ENCODE data around the gene HOXD13. TPM values are rescaled to one million over a fixed set of nuclear protein-coding genes. Genes with fewer than 3 reads are reported as not detected.

HOXD13 gene
- total RNA-seq, 1 experiment from 2014 or later, result 32.7 TPM

DNA sequence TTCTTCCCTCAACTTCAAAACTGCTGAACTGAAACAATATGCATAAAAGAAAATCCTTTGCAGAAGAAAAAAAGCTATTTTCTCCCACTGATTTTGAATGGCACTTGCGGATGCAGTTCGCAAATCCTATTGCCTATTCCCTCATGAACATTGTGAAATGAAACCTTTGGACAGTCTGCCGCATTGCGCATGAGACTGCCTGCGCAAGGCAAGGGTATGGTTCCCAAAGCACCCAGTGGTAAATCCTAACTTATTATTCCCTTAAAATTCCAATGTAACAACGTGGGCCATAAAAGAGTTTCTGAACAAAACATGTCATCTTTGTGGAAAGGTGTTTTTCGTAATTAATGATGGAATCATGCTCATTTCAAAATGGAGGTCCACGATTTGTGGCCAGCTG, 45.4 kb downstream of the HOXD13 start:
- no TSS peak for BruUV-seq (replicated peaks)

DNA sequence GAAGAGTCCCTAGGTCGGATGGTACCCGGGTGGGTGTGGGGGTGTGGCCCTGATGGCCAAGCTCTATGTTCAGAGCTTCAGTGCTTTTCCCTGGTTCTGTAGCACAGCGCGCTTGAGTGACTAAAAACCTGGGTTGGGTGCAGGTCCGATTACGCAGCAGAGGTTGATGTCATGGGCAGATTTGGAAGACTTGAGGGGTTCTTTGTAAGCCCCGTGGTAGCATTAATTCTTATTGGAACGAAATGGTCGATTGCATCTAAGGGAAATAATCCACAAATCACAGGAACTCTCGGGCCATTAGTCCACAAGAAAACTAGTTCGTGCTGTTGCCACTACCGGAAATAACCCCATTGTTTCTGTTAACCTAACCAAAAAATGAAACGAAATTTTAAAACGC, 46.0 kb downstream of the HOXD13 start:
- peaks cover 39% of the 10 kb centered on the region for H3K4me1 ChIP-seq (ENCODE audit: insufficient read depth, low read length, poor library complexity, severe bottlenecking)

More for the DNA sequence above, 45.4 kb downstream of the HOXD13 start:
- CTCF ChIA-PET, result interaction anchor here (4.2 kb wide), 1 partner anchor 317 kb away, joined by 35 read pairs; no protein-coding TSS in a partner anchor
- peaks cover 5% of the 10 kb centered on the region for H3K36me3 ChIP-seq (ENCODE audit: insufficient read depth, low read length, poor library complexity, severe bottlenecking)
- intact Hi-C loops (cut with micrococcal nuclease; ENCODE audit: unreplicated experiment), result loop anchor here (5.0 kb wide), 1 partner anchor 679 kb away; no protein-coding TSS in a partner anchor
- TF ChIP-seq, protein P1, sequence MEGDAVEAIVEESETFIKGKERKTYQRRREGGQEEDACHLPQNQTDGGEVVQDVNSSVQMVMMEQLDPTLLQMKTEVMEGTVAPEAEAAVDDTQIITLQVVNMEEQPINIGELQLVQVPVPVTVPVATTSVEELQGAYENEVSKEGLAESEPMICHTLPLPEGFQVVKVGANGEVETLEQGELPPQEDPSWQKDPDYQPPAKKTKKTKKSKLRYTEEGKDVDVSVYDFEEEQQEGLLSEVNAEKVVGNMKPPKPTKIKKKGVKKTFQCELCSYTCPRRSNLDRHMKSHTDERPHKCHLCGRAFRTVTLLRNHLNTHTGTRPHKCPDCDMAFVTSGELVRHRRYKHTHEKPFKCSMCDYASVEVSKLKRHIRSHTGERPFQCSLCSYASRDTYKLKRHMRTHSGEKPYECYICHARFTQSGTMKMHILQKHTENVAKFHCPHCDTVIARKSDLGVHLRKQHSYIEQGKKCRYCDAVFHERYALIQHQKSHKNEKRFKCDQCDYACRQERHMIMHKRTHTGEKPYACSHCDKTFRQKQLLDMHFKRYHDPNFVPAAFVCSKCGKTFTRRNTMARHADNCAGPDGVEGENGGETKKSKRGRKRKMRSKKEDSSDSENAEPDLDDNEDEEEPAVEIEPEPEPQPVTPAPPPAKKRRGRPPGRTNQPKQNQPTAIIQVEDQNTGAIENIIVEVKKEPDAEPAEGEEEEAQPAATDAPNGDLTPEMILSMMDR (conservative IDR thresholded peaks at IDR 0.05; ENCODE audit: low read depth, low read length), result no peak
- no peak for TF ChIP-seq EZH2 (IDR thresholded peaks at IDR 0.05; ENCODE audit: borderline replicate concordance, low read depth, low read length, poor library complexity, severe bottlenecking)
- H3K4me1 ChIP-seq (ENCODE audit: insufficient read depth, low read length, poor library complexity, severe bottlenecking), result peaks cover 46% of the 10 kb centered on the region
- DNase-seq (ENCODE audit: low spot score), result peak; percentile 49
- peak overlapping the region; percentile 98 for H3K27ac ChIP-seq (ENCODE audit: low read depth, low read length, poor library complexity, severe bottlenecking)
- no peaks in the 10 kb centered on the region for H3K9me3 ChIP-seq (ENCODE audit: low read depth, low read length, poor library complexity, severe bottlenecking)
- POLR2A ChIA-PET (ENCODE audit: low non-redundant PET), result no interaction called here
- H3K27me3 ChIP-seq (replicated peaks; ENCODE audit: insufficient read depth, low read depth, low read length, poor library complexity), result no peaks in the 10 kb centered on the region
- H3K4me3 ChIP-seq (ENCODE audit: low read depth, low read length, poor library complexity, severe bottlenecking), result peak overlapping the region; percentile 85

DNA sequence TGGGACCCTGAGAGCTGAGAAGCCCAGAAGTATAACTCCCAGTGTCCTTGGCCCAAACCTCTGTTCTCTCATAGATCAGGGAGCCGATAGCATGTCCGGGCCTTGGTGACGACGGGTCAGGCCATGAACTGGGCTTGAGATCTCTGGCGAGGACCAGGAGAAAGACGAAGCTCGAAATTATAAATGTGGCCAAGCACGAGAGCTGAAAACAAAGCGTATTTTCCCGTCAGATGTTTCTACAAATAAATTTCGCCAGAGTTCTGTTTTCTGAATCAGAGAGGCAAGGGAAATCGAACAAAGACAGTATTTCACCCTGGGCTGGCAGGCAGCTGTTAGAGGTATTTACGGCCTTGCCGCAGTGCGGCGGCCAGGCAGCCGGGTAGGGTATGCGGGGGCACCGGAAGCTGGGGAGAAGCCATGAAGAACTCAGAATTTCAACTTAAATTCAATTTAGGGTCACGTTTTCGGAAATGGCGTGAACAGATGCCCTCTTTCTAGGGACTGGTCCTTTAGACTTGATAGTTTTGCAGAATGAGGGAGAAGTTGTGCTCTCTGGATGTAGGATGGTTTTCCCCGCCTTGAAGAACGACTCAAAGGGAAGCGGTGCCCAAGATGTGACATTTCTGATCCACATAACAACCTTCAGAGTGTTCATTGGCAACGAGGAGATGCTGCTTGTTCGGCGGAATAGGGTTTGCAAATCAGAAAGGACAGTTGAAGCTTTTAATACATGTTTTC, 46.6 kb downstream of the HOXD13 start:
- H3K36me3 ChIP-seq (ENCODE audit: insufficient read depth, low read length, poor library complexity, severe bottlenecking), result peaks cover 9% of the 10 kb centered on the region
- H3K27ac ChIP-seq (ENCODE audit: low read depth, low read length, poor library complexity, severe bottlenecking), result peak overlapping the region; percentile 98
- ChIA-PET POLR2A (ENCODE audit: low non-redundant PET) (interaction anchor here (0.5 to 0.6 kb wide), 2 partner anchors 8 to 540 kb away, joined by 3 to 7 read pairs; no protein-coding TSS in a partner anchor), CTCF (interaction anchor here (0.6 to 4.2 kb wide), 9 partner anchors 9 to 691 kb away, joined by 3 to 35 read pairs (median 5); no protein-coding TSS in a partner anchor)
- H3K27me3 ChIP-seq (replicated peaks; ENCODE audit: insufficient read depth, low read depth, low read length, poor library complexity), result no peaks in the 10 kb centered on the region
- DNase-seq (ENCODE audit: low spot score), result peak; percentile 77
- H3K4me1 ChIP-seq (ENCODE audit: insufficient read depth, low read length, poor library complexity, severe bottlenecking), result peaks cover 38% of the 10 kb centered on the region
- no peaks in the 10 kb centered on the region for H3K9me3 ChIP-seq (ENCODE audit: low read depth, low read length, poor library complexity, severe bottlenecking)
- TF ChIP-seq, protein P1 (conservative IDR thresholded peaks at IDR 0.05; ENCODE audit: low read depth, low read length), result no peak
- no peak for TF ChIP-seq EZH2 (IDR thresholded peaks at IDR 0.05; ENCODE audit: borderline replicate concordance, low read depth, low read length, poor library complexity, severe bottlenecking)
- intact Hi-C loops (cut with micrococcal nuclease; ENCODE audit: unreplicated experiment), result loop anchor here (5.0 kb wide), 1 partner anchor 678 kb away; no protein-coding TSS in a partner anchor
- BruUV-seq (replicated peaks), result no TSS peak
- peak overlapping the region; percentile 85 for H3K4me3 ChIP-seq (ENCODE audit: low read depth, low read length, poor library complexity, severe bottlenecking)

More for the DNA sequence above, 46.0 kb downstream of the HOXD13 start:
- Histone ChIP-seq H3K4me3 (ENCODE audit: low read depth, low read length, poor library complexity, severe bottlenecking) (peak overlapping the region; percentile 85), H3K9me3 (ENCODE audit: low read depth, low read length, poor library complexity, severe bottlenecking) (no peaks in the 10 kb centered on the region), H3K36me3 (ENCODE audit: insufficient read depth, low read length, poor library complexity, severe bottlenecking) (peaks cover 5% of the 10 kb centered on the region), H3K27me3 (replicated peaks; ENCODE audit: insufficient read depth, low read depth, low read length, poor library complexity) (no peaks in the 10 kb centered on the region), H3K27ac (ENCODE audit: low read depth, low read length, poor library complexity, severe bottlenecking) (peak overlapping the region; percentile 98)
- CTCF ChIA-PET, result interaction anchor here (1.0 to 4.2 kb wide), 5 partner anchors 8 to 416 kb away, joined by 3 to 35 read pairs (median 5); no protein-coding TSS in a partner anchor
- BruUV-seq (replicated peaks), result TSS peak; percentile 27
- POLR2A ChIA-PET (ENCODE audit: low non-redundant PET), result no interaction called here
- TF ChIP-seq EZH2 (IDR thresholded peaks at IDR 0.05; ENCODE audit: borderline replicate concordance, low read depth, low read length, poor library complexity, severe bottlenecking), result no peak
- TF ChIP-seq, protein P1 (conservative IDR thresholded peaks at IDR 0.05; ENCODE audit: low read depth, low read length), result no peak
- peak; percentile 75 for DNase-seq (ENCODE audit: low spot score)
- intact Hi-C loops (cut with micrococcal nuclease; ENCODE audit: unreplicated experiment), result loop anchor here (5.0 kb wide), 1 partner anchor 679 kb away; no protein-coding TSS in a partner anchor
